ENCODE results near the gene ADD2. TPM values are rescaled to one million over a fixed set of nuclear protein-coding genes. Genes with fewer than 3 reads are reported as not detected.

Gene ADD2
- total RNA-seq, 1 experiment from 2014 or later, result 13.3 TPM

DNA sequence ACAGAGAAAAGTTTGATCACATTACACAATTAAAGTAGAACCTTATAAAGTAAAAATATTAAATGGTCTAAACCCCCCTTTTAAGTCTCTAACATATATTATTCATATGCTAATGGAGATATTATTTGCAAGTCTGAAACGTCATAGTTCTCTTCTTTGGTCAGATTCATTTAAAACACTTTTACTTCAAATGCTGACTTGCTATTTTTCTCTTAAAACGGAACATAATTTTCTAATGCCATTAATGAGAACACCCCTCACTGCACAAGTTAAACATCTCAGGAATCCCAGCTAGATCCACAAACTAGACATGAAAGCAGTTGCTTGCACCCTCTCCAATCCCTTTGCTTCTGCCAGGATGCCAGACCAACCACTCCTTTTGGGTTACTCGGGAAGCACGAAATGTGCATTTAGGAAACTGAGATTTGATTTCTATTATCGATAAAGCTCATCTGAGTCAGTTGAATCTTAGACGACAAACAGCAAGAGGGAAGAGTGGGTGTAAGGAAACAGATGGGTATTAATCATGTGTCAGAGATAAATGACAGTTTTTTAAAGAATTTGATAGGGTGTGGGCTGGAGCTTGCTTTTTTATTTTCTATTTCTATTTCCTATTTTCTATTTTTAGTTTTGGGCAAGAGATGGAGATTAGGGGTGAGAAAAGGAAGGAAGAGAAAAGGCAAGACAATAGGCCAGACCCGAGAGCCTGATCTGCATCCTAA is 1.5 kb downstream of the ADD2 start:
- no peak for DNase-seq
- Histone ChIP-seq H3K27me3 (peaks cover 22% of the 10 kb centered on the region), H3K9me3 (no peaks in the 10 kb centered on the region), H3K4me3 (peak overlapping the region; percentile 52), H3K36me3 (no peaks in the 10 kb centered on the region)

DNA sequence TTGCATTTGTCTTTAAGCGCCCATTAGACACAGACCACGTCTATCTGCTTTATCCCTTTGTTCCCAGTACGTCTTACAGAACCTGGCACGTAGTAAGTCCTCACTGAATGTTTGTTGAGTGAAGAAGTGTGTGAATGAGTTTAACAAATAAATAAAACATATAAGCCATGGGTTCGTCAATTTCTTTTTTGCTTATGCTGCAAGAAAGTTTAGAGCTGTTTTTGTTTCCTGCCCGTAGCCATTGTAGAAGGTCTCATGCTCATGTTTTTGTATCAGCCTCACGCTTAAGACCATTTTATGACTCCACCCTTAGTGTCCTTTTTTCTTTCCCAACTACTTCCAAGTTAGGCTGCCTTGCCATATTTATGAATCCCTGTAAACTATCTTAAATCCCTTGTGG is 2.5 kb downstream of the ADD2 start:
- DNase-seq, result no peak
- H3K9me3 ChIP-seq, result no peaks in the 10 kb centered on the region
- H3K27me3 ChIP-seq, result peaks cover 22% of the 10 kb centered on the region
- H3K36me3 ChIP-seq, result no peaks in the 10 kb centered on the region
- H3K4me3 ChIP-seq, result no peak overlapping the region

DNA sequence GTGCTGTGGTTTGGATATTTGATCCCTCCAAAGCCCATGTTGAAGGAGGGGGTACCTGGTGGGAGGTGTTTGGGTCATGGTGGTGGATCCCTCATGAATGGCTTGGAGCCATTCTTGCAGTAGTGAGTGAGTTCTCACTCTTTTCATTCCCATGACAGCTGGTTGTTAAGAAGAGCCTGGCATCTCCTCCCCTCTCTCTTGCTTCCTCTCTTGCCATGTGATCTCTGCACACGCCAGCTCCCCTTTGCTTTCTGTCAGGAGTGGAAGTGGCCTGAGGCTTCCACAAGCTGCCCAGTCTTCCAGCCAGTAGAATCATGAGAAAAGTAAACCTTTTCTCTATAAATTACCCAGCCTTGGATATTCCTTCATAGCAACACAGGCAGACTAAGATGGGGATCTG is 8.6 kb downstream of the ADD2 start:
- no peak overlapping the region for H3K4me3 ChIP-seq
- no peaks in the 10 kb centered on the region for H3K27me3 ChIP-seq
- no peak for DNase-seq
- H3K36me3 ChIP-seq, result no peaks in the 10 kb centered on the region
- no peaks in the 10 kb centered on the region for H3K9me3 ChIP-seq

DNA sequence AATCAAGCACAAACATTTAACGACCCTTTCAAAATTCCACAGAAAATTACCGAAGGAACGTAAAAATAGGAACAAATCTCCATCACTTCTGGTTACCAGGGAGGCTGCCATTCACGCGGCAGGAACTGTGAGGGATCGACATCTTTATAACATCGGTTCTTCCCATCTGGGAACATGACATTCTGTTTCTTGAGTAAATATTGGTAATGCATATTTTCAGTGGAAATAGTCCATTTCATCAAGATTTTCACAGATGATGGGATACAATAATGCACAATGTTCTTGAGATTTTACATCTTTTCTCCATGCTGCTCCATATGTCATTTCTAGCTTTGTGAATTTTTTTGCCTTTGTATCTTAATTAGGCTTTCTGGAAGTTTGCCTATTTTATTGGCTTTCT is 10.0 kb downstream of the ADD2 start:
- DNase-seq, result no peak
- Histone ChIP-seq H3K27me3 (no peaks in the 10 kb centered on the region), H3K4me3 (no peak overlapping the region), H3K36me3 (no peaks in the 10 kb centered on the region), H3K9me3 (no peaks in the 10 kb centered on the region)

DNA sequence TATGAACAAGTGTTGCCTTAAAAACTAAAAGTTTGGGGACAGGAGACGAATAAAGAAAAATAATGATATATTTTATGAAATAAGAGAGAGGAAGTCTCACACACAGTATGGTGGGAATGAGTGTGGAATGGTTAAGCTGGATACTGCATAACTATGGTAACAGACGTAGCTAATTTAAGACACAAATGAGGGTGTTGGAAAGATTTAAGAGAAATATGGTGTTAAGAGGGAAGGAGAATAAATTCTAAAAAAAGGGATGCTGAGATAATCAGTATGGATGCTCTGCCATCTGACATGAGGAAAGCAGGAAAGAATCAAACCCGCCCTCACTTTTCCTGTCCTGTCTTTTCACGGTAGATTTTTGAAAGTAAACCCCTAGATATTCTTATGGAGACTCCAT is 10.6 kb downstream of the ADD2 start:
- Histone ChIP-seq H3K4me3 (no peak overlapping the region), H3K27me3 (no peaks in the 10 kb centered on the region), H3K36me3 (no peaks in the 10 kb centered on the region), H3K9me3 (no peaks in the 10 kb centered on the region)
- DNase-seq, result no peak

DNA sequence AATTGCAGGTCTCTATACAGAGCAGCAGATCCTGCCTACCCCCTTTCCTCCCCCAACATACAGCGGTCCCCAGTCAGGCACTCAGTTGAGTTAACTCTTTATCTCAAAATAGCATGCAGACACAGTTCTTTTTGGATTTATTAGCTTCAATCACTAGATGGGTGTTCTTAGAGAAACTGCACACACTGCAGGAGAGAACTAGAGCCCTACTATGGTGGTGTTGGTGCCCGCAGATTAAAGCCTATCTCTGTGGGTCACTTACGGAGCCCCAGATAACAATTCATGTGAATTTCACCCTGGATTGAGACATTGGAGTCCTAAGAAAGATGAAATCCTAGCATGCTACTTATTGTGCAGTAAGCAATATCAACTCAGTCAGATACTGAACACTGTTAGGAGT is 11.9 kb downstream of the ADD2 start:
- Histone ChIP-seq H3K36me3 (no peaks in the 10 kb centered on the region), H3K9me3 (no peaks in the 10 kb centered on the region), H3K27me3 (no peaks in the 10 kb centered on the region; the same call in 1 of the 2 replicates), H3K4me3 (no peak overlapping the region)
- no peak for DNase-seq

DNA sequence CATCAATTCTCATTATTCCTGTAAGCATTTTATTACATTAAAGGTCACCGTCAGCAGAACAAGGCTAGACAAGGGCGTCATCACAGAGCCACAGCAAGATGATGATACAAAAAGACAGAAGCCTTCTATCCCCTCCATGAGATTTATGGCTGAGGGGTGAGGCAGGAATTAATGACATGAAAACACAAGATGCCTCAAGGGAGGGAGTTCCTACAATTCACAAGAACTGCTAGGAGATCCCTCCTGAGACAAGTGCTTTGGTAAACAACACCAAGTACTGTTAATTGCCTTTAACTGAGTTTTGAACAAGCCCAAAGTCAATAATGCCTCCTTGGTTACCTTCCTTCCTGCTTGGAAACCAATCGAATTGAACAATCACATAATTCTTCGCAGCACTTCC is 14.1 kb downstream of the ADD2 start:
- H3K36me3 ChIP-seq, result no peaks in the 10 kb centered on the region
- H3K9me3 ChIP-seq, result no peaks in the 10 kb centered on the region
- DNase-seq, result no peak
- H3K4me3 ChIP-seq, result no peak overlapping the region
- H3K27me3 ChIP-seq, result no peaks in the 10 kb centered on the region; the same call in 1 of the 2 replicates

DNA sequence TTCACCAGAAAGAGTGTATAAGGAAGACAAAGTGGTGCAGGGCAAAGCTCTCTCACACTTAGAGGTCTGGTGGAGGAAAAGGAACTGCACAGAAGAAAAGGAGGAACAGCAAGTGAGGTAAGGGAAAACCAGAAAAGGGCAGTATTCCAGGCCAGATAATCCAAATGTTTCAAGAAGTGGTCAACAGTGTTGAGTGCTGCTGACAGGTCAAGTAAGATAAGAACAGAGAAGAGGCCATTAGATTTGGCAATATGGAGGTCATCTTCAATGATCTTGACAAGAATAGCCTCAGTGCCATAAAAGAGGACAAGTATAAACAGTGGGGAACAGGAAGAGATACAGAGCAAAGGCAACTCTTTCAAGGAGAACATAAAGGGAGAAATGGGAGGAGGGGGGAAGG is 15.0 kb downstream of the ADD2 start:
- no peaks in the 10 kb centered on the region; the same call in 1 of the 2 replicates for H3K27me3 ChIP-seq
- no peaks in the 10 kb centered on the region for H3K36me3 ChIP-seq
- DNase-seq, result no peak
- no peaks in the 10 kb centered on the region for H3K9me3 ChIP-seq
- no peak overlapping the region for H3K4me3 ChIP-seq

DNA sequence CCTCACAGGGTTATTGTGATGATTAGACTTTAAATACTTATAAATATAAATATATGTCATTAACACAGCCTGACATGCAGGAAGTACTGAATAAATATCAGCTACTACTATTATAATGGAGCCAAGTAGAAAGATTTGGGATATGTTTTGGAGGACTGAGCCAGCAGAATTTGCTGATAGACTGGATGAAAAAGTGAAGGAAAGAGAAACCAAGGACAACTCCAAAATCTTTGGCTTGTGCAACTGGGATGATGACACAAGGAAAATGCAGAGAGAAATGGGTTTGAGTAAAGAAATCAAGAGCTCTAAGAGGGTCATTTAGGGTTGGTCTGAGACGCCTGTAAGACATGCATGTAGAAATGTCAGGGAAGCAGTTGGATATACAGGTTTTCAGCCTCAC is 15.6 kb downstream of the ADD2 start:
- Histone ChIP-seq H3K36me3 (no peaks in the 10 kb centered on the region), H3K9me3 (no peaks in the 10 kb centered on the region), H3K27me3 (no peaks in the 10 kb centered on the region; the same call in 1 of the 2 replicates), H3K4me3 (no peak overlapping the region)
- DNase-seq, result no peak

DNA sequence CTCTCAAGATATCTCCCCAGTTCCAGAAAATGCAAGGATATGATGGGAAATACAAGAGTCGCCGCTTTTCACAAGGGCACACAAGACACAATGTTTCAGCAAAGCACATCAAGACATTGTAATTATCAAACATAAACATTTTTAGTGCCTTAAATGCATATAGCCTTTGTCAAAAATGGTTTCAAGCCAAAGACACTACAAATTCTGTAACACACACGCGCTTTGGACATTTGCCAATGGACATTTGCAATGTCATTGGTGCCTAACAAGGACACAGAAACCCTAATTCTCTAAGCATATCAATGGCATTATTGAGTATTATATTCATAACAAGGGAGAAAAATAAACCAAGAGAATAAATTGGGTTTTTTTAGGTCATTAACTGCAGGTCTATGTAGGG is 16.1 kb downstream of the ADD2 start:
- no peaks in the 10 kb centered on the region for H3K36me3 ChIP-seq
- no peak for DNase-seq
- no peaks in the 10 kb centered on the region for H3K9me3 ChIP-seq
- H3K4me3 ChIP-seq, result no peak overlapping the region
- H3K27me3 ChIP-seq, result no peaks in the 10 kb centered on the region; the same call in 1 of the 2 replicates

DNA sequence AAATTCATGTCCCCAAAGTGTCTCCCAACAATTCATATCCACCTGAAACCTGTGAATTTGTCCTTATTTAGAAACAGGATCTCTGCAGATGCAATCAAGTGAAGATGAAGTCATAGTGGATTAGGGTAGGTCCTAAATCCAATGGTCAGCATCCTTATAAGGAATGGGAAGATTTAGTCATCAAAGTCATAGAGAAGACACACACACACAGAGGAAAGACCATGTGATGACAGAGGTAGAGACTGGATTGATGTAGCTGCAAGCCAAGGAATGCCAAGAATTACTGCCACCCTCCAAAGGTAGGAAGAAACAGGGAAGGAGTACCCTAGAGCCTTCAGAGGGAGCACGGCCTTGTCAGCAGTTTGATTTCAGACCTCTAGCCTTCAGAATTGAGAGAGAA is 17.7 kb downstream of the ADD2 start:
- no peaks in the 10 kb centered on the region for H3K36me3 ChIP-seq
- no peaks in the 10 kb centered on the region; the same call in 1 of the 2 replicates for H3K27me3 ChIP-seq
- H3K4me3 ChIP-seq, result no peak overlapping the region
- DNase-seq, result no peak
- no peaks in the 10 kb centered on the region for H3K9me3 ChIP-seq

DNA sequence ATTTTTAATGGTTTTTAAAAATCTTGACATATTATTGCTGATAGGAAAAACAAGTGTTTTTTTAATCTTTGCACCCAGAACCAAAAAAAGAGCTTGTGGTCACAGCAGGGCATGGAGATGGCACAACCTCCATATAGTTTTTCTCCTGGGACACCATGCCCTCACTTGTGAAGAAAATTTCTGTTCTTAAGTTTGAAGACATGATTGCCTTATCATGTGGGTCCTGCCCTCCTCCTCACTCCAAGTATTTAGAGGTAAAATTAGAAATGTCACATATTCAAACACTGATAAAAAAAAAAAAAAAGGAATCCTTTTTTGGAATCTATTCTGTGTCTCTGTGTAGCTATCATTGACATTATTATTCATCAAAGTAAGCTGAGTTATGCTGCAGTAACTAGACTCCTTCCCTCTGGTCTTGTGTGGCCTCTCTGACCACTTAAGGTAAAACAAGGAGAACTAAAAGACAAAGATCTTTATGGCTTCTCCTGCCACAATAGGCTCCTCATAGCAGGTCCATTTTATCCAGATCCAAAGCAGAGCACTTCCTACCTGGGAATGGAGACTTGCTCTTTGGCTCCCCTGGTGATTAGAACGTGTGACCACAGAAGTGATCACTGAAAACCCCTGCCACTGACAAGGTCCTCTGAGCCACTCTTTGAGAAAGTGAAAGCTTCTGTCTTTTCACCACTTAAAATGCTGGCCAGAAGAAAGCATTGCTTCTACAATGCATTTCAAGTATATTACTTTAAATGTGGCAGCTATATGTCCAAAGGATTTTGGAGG is 19.8 kb downstream of the ADD2 start:
- no peak for DNase-seq
- no peaks in the 10 kb centered on the region; the same call in 1 of the 2 replicates for H3K27me3 ChIP-seq
- H3K9me3 ChIP-seq, result no peaks in the 10 kb centered on the region
- H3K4me3 ChIP-seq, result no peak overlapping the region
- no peaks in the 10 kb centered on the region for H3K36me3 ChIP-seq

DNA sequence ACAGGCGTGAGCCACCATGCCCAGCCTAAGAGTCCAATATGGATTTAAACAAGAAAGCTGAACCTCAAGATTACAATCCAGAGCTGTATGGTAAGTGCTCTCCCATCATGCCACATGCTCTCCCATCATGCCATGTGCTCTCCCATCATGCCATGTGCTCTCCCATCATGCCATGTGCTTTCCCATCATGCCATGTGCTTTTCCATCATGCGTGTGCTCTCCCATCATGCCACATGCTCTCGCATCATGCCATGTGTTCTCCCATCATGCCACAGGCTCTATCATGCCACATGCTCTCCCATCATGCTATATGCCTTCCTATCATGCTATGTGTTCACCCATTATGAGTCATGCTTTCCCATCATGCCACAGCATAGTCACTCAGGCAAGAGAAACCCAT is 20.7 kb downstream of the ADD2 start:
- H3K9me3 ChIP-seq, result no peaks in the 10 kb centered on the region
- H3K4me3 ChIP-seq, result no peak overlapping the region
- H3K27me3 ChIP-seq, result no peaks in the 10 kb centered on the region; the same call in 1 of the 2 replicates
- H3K36me3 ChIP-seq, result no peaks in the 10 kb centered on the region
- DNase-seq, result no peak

DNA sequence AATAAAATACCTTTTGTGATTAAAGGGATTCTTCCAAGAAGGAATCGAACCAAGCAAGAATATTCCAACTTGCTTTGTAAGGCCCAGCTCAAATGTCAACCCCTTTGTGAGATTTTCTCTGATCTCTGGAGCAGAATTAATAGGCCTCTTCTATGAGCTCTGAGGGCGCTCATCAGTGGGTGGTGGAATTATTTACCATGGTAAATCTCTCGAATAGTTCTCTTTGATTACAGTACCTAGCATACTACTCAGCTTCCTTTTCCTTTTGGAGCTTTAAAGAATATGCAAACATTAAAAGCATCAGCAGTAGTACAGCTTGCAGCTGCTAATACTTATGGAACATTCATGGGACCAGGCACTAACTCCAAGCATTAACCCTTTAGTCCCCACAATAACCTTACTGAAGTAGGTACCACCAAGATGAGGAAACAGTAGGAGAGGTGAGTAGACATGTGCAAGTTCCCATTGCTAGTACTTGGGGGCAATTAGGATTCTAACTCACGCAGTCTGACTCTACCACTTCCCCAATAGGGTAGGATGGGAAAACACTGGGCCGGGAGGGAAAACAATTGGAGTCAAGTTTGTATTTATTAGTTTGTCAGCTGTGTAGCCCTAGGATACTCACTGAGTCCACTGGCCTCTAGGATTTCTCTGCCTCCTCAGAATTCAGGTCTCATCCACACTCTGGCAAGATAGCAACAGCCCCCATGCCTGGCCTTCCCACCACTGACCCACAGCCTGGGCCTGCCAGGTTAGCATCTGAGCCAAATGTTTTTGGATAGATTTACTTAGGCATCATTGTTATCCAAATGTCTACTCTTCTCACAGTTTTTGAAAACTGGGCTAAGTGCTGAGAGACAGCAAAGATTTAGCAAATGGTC is 21.7 kb downstream of the ADD2 start:
- DNase-seq, result no peak
- H3K36me3 ChIP-seq, result no peaks in the 10 kb centered on the region
- no peaks in the 10 kb centered on the region for H3K9me3 ChIP-seq
- no peak overlapping the region for H3K4me3 ChIP-seq
- H3K27me3 ChIP-seq, result no peaks in the 10 kb centered on the region; the same call in 1 of the 2 replicates

DNA sequence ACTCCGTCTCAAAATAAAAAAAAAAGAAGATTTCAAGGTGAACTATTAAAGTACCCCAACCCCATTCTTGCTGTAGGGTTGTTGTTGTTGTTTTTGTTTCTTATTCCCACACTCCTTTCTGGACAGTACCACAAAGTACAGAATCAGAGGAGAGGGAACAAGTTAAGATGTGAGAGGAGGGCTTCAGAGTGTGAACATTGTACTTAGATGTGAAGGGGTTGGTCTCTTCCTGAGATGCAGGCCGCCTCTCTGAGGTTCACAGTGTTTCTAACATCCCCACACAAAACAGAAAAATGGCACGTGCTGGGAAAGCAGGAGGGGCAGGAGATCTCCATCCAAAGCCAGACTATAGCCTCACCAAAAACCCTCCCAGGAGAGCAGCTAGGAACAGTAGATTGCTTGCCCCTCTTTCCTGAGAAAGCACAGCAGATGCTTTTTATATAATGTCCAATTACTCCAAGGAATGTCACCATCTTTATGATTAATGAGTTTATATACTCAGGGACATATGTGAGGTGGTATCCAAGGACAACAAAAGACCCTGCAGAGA is 22.6 kb downstream of the ADD2 start:
- DNase-seq, result no peak
- Histone ChIP-seq H3K36me3 (no peaks in the 10 kb centered on the region), H3K4me3 (no peak overlapping the region), H3K27me3 (no peaks in the 10 kb centered on the region), H3K9me3 (no peaks in the 10 kb centered on the region)

DNA sequence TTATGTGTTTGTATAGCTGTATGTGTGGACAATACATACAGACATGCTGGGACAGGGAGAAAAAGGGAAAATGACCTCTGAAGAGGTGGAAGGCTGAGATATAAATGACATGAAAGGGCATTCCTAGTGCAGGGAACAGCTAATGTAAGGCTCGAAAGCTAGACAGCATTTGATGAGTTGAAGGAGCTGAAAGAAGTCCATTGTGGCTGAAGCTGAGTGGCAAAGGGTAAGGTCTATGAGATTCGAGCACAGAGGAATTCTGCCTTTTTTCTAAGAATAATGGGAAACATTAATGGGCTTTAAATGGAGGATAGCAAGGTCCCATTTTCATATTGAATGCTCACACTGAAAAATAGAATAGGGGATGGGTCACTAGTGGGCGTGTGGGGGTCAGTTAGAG is 23.6 kb downstream of the ADD2 start:
- H3K36me3 ChIP-seq, result no peaks in the 10 kb centered on the region
- no peaks in the 10 kb centered on the region for H3K9me3 ChIP-seq
- no peaks in the 10 kb centered on the region for H3K27me3 ChIP-seq
- DNase-seq, result no peak
- no peak overlapping the region for H3K4me3 ChIP-seq

DNA sequence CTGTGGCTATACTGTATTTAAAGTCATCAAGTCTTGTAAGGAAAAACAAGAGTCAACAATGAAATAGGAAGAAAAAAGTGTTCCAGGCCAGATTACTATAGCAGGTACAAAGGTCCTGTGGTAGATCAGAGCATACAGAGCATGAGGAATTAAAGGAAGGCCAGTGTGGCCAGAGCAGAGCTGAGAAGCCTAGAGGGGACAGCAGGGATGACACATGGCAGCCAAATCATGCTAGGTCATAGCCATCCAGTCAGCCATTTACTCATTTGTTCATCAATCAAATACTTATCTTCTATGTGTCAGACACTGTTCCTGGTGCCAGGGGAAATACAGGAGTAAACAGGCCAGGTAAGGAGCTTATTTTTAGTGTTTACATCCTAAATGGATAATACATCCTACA is 24.3 kb downstream of the ADD2 start:
- no peak for DNase-seq
- Histone ChIP-seq H3K4me3 (no peak overlapping the region), H3K27me3 (no peaks in the 10 kb centered on the region), H3K9me3 (no peaks in the 10 kb centered on the region), H3K36me3 (no peaks in the 10 kb centered on the region)
